Activated CD8-positive, alpha-beta T cell treated with anti-CD3 and anti-CD28 coated beads for 36 hours (primary cell): Measurements from ENCODE around the gene DACT2. TPM values are rescaled to one million over a fixed set of nuclear protein-coding genes. Genes with fewer than 3 reads are reported as not detected.
"Not testable (repeated sequence)": the region's sequence is repeated elsewhere in the genome, so short reads cannot be mapped to it uniquely, and the experiment has no call there.

Source experiments
- ATAC-seq: fragments of 200-7000 bp; cut with Tn5 transposase; one replicate; pipeline ENCODE4 v1.10.0; 2021; ENCODE audit warnings: mild to moderate bottlenecking, moderate library complexity
- CTCF ChIA-PET: fragments of 350-600 bp; sonication (Branson Sonifier 250); formaldehyde crosslinking; loops from one replicate; lab custom pipeline; 2021; ENCODE audit warnings: antibody characterized with exemption; lab: Charles Lee
- POLR2A ChIA-PET: fragments of 350-600 bp; sonication (Branson Sonifier 250); formaldehyde crosslinking; loops from one replicate; lab custom pipeline; 2021; ENCODE audit warnings: antibody characterized with exemption; lab: Charles Lee
- DNase-seq: peaks from one replicate; pipeline ENCODE4 v3.0.0-alpha.2; 2020
- H3K27ac Mint-ChIP-seq: one replicate; pipeline ENCODE4 v1.8.0; 2021; ENCODE audit warnings: mild to moderate bottlenecking, mixed read lengths
- H3K27me3 Mint-ChIP-seq: one replicate; pipeline ENCODE4 v1.8.0; 2021; ENCODE audit warnings: mixed read lengths
- H3K36me3 Mint-ChIP-seq: one replicate; pipeline ENCODE4 v1.8.0; 2021; ENCODE audit warnings: low read depth, mixed read lengths
- H3K4me1 Mint-ChIP-seq: one replicate; pipeline ENCODE4 v1.8.0; 2021; ENCODE audit warnings: low read depth, mixed read lengths
- H3K4me3 Mint-ChIP-seq: one replicate; pipeline ENCODE4 v1.8.0; 2021; ENCODE audit warnings: mild to moderate bottlenecking, moderate library complexity, mixed read lengths
- H3K9me3 Mint-ChIP-seq: one replicate; pipeline ENCODE4 v1.8.0; 2021; ENCODE audit warnings: mixed read lengths
- CTCF ChIP-seq: fragments of 200-600 bp; IDR thresholded peaks from one replicate; pipeline ENCODE4 v1.8.0; 2022; ENCODE audit warnings: antibody characterized with exemption, mild to moderate bottlenecking
- intact Hi-C: fragments of 100-400 bp; cut with micrococcal nuclease; formaldehyde crosslinking; loops from one replicate; pipeline ENCODE4 v1.10.0; 2022
- total RNA-seq, 2 experiments: library from RNA; stranded (reverse); gene quantifications; one replicate each; pipeline ENCODE4 v1.2.3, GENCODE V29; 2021

The DACT2 gene
- total RNA-seq, 2 experiments from 2014 or later, result not detected

GRCh38 chr6:168289571-168289962 lies 30.0 kb downstream of the DACT2 start:
- ATAC-seq, result no peak
- H3K4me3 Mint-ChIP-seq, result no peak overlapping the region
- no peaks in the 10 kb centered on the region for H3K36me3 Mint-ChIP-seq
- CTCF ChIA-PET, result no interaction called here
- no peak overlapping the region for H3K27ac Mint-ChIP-seq
- DNase-seq, result no peak
- peaks cover 6% of the 10 kb centered on the region for H3K27me3 Mint-ChIP-seq
- peaks cover 14% of the 10 kb centered on the region for H3K4me1 Mint-ChIP-seq
- peaks cover 6% of the 10 kb centered on the region for H3K9me3 Mint-ChIP-seq
- intact Hi-C loops, result no loop called here
- TF ChIP-seq CTCF, result no peak
- POLR2A ChIA-PET, result no interaction called here

- H3K27me3 Mint-ChIP-seq, result peaks cover 7% of the 10 kb centered on the region
- DNase-seq, result no peak
- peaks cover 14% of the 10 kb centered on the region for H3K4me1 Mint-ChIP-seq
- CTCF ChIA-PET, result no interaction called here
- no peaks in the 10 kb centered on the region for H3K36me3 Mint-ChIP-seq
- POLR2A ChIA-PET, result no interaction called here
- intact Hi-C loops, result no loop called here
- H3K4me3 Mint-ChIP-seq, result no peak overlapping the region
- no peak for TF ChIP-seq CTCF
- ATAC-seq, result no peak
- no peak overlapping the region for H3K27ac Mint-ChIP-seq
- H3K9me3 Mint-ChIP-seq, result peaks cover 6% of the 10 kb centered on the region
Observed at GRCh38 chr6:168288781-168289570, 30.6 kb downstream of the DACT2 start.

- H3K36me3 Mint-ChIP-seq, H3K27me3 Mint-ChIP-seq, ATAC-seq, H3K9me3 Mint-ChIP-seq, H3K27ac Mint-ChIP-seq, CTCF ChIA-PET, DNase-seq, H3K4me3 Mint-ChIP-seq, POLR2A ChIA-PET, intact Hi-C loops: not testable (repeated sequence)
- H3K4me1 Mint-ChIP-seq, result peaks cover 14% of the 10 kb centered on the region
Observed at GRCh38 chr6:168287460-168287859, 32.1 kb downstream of the DACT2 start.

GRCh38 chr6:168286771-168287446 lies 32.7 kb downstream of the DACT2 start:
- H3K9me3 Mint-ChIP-seq, POLR2A ChIA-PET, CTCF ChIA-PET, H3K4me3 Mint-ChIP-seq, H3K36me3 Mint-ChIP-seq, intact Hi-C loops: not testable (repeated sequence)
- Mint-ChIP-seq H3K4me1 (peaks cover 14% of the 10 kb centered on the region), H3K27me3 (peaks cover 10% of the 10 kb centered on the region), H3K27ac (peak overlapping the region; percentile 73)
- DNase-seq (peak; percentile 62), ATAC-seq (peak; percentile 62)

- TF ChIP-seq CTCF, result no peak
- H3K27ac Mint-ChIP-seq, result no peak overlapping the region
- POLR2A ChIA-PET, result interaction anchor here (0.6 kb wide), 1 partner anchor 69 kb away, joined by 3 read pairs; no protein-coding TSS in a partner anchor
- peaks cover 6% of the 10 kb centered on the region for H3K9me3 Mint-ChIP-seq
- ATAC-seq (no peak), DNase-seq (no peak)
- no peak overlapping the region for H3K4me3 Mint-ChIP-seq
- H3K4me1 Mint-ChIP-seq, result peaks cover 14% of the 10 kb centered on the region
- CTCF ChIA-PET, result no interaction called here
- intact Hi-C loops, result no loop called here
- peaks cover 10% of the 10 kb centered on the region for H3K27me3 Mint-ChIP-seq
- H3K36me3 Mint-ChIP-seq, result no peaks in the 10 kb centered on the region
Observed at GRCh38 chr6:168286116-168286515, 33.5 kb downstream of the DACT2 start.

GRCh38 chr6:168285456-168285855 lies 34.1 kb downstream of the DACT2 start:
- intact Hi-C loops, result no loop called here
- peaks cover 6% of the 10 kb centered on the region for H3K9me3 Mint-ChIP-seq
- ATAC-seq (no peak), DNase-seq (no peak)
- ChIA-PET CTCF (no interaction called here), POLR2A (interaction anchor here (0.6 kb wide), 1 partner anchor 68 kb away, joined by 3 read pairs; no protein-coding TSS in a partner anchor)
- no peak for TF ChIP-seq CTCF
- no peak overlapping the region for H3K4me3 Mint-ChIP-seq
- H3K27ac Mint-ChIP-seq, result no peak overlapping the region
- H3K27me3 Mint-ChIP-seq, result peaks cover 10% of the 10 kb centered on the region
- H3K4me1 Mint-ChIP-seq, result peaks cover 14% of the 10 kb centered on the region
- no peaks in the 10 kb centered on the region for H3K36me3 Mint-ChIP-seq
